H1 (cell line): Measurements from ENCODE around the gene DIP2C.

ENCODE experiments used
- CTCF ChIP-seq, 3 experiments: IDR thresholded peaks; 1 replicate in 2 of 3; 2 replicates in 1 of 3; pipeline versions ENCODE4 v1.5.1 to v1.6.1; 2011; ENCODE audit warnings: low read length in 3 of 3, mild to moderate bottlenecking in 3 of 3, inconsistent platforms in 2 of 3, low read depth in 1 of 3, moderate library complexity in 1 of 3; ENCODE audit not compliant: insufficient read depth in 1 of 3; ENCODE audit errors: control extremely low read depth in 1 of 3
- EP300 ChIP-seq, 2 experiments: IDR thresholded peaks; 1 replicate in 1 of 2; 2 replicates in 1 of 2; pipeline ENCODE4 v1.6.1; 2011 to 2012; ENCODE audit warnings: low read depth in 2 of 2, low read length in 2 of 2, mild to moderate bottlenecking in 2 of 2, borderline replicate concordance in 1 of 2, inconsistent platforms in 1 of 2, moderate library complexity in 1 of 2
- GTF2F1 ChIP-seq: IDR thresholded peaks from 2 replicates; pipeline ENCODE4 v1.6.1; 2012; ENCODE audit warnings: low read depth, low read length, improper control_type of control experiment, borderline replicate concordance
- MAFK ChIP-seq: IDR thresholded peaks from 2 replicates; pipeline ENCODE4 v1.6.1; 2012; ENCODE audit warnings: low read depth, mild to moderate bottlenecking, improper control_type of control experiment, low read length
- POLR2A ChIP-seq, 2 experiments: IDR thresholded peaks; 1 replicate in 1 of 2; 2 replicates in 1 of 2; pipeline ENCODE4 v1.6.1; 2011; ENCODE audit warnings: low read depth in 2 of 2, low read length in 2 of 2, mild to moderate bottlenecking in 2 of 2; ENCODE audit errors: control extremely low read depth in 1 of 2
- RXRA ChIP-seq: IDR thresholded peaks from 2 replicates; pipeline ENCODE4 v1.6.1; 2011; ENCODE audit warnings: low read depth, mild to moderate bottlenecking, low read length, moderate library complexity; ENCODE audit not compliant: insufficient read depth
- SIN3A ChIP-seq, 2 experiments: IDR thresholded peaks in 1 of 2; conservative IDR thresholded peaks in 1 of 2; 2 replicates each; pipeline ENCODE4 v1.6.1; 2011 to 2012; ENCODE audit warnings: low read length in 2 of 2, improper control_type of control experiment in 1 of 2, low read depth in 1 of 2, mild to moderate bottlenecking in 1 of 2

GRCh38 chr10:239109-239508 lies 450.4 kb downstream of the DIP2C start:
- TF ChIP-seq CTCF (IDR thresholded peaks at IDR 0.05; ENCODE audit: control extremely low read depth in 1 of 3, insufficient read depth in 1 of 3, low read depth in 1 of 3, low read length in 3 of 3) = no peak
- no peak for TF ChIP-seq EP300 (IDR thresholded peaks at IDR 0.05; ENCODE audit: borderline replicate concordance in 1 of 2, low read depth in 2 of 2, low read length in 2 of 2)
- no peak for TF ChIP-seq RXRA
- TF ChIP-seq POLR2A (IDR thresholded peaks at IDR 0.05; ENCODE audit: control extremely low read depth in 1 of 2, low read depth in 2 of 2, low read length in 2 of 2) = no peak
- no peak for TF ChIP-seq MAFK
- no peak for TF ChIP-seq SIN3A (conservative IDR thresholded peaks at IDR 0.05 in 1 of 2, IDR thresholded peaks at IDR 0.05 in 1 of 2; ENCODE audit: low read depth in 1 of 2, low read length in 2 of 2)
- no peak for TF ChIP-seq GTF2F1
